CD14-positive monocyte (primary cell): ENCODE data around the gene ENKD1. TPM values are rescaled to one million over a fixed set of nuclear protein-coding genes. Genes with fewer than 3 reads are reported as not detected.

ENCODE experiments used
- DNase-seq, 3 donors: peaks; one replicate each; pipeline ENCODE4 v3.0.0-alpha.2; 2011 to 2022
- H2AFZ ChIP-seq: 2 replicates; pipeline ENCODE4 v1.6.0; 2012; ENCODE audit warnings: mild to moderate bottlenecking, low read depth, low read length, inconsistent platforms; ENCODE audit not compliant: insufficient read depth, poor library complexity, severe bottlenecking
- H3K27ac ChIP-seq, 2 donors: 1 replicate in 1 of 2; 2 replicates in 1 of 2; pipeline ENCODE4 v1.5.1; 2012 to 2013; ENCODE audit warnings: low read length in 2 of 2, control low read depth in 1 of 2, inconsistent platforms in 1 of 2, low read depth in 1 of 2, mild to moderate bottlenecking in 1 of 2
- H3K27me3 ChIP-seq, 2 donors: one replicate each; pipeline versions ENCODE4 v1.6.0 to v1.6.1; 2011 to 2013; ENCODE audit warnings: low read length in 2 of 2; ENCODE audit not compliant: control insufficient read depth in 2 of 2, insufficient read depth in 2 of 2
- H3K36me3 ChIP-seq, 2 donors: replicated peaks in 1 of 2; 1 replicate in 1 of 2; 2 replicates in 1 of 2; pipeline versions ENCODE4 v1.5.1 to v1.6.1; 2012 to 2013; ENCODE audit warnings: low read length in 2 of 2, control low read depth in 1 of 2, inconsistent platforms in 1 of 2, mild to moderate bottlenecking in 1 of 2; ENCODE audit not compliant: insufficient read depth in 2 of 2, control insufficient read depth in 1 of 2
- H3K4me1 ChIP-seq, 2 donors: 1 replicate in 1 of 2; 2 replicates in 1 of 2; pipeline versions ENCODE4 v1.5.1 to v1.6.1; 2012 to 2013; ENCODE audit warnings: low read length in 2 of 2, control low read depth in 1 of 2, inconsistent platforms in 1 of 2, mild to moderate bottlenecking in 1 of 2, moderate library complexity in 1 of 2; ENCODE audit not compliant: insufficient read depth in 2 of 2, control insufficient read depth in 1 of 2
- H3K4me2 ChIP-seq: replicated peaks from 2 replicates; pipeline ENCODE3; 2012; ENCODE audit warnings: low read length, moderate library complexity, mild to moderate bottlenecking; ENCODE audit not compliant: poor library complexity, severe bottlenecking; ENCODE audit errors: extremely low read depth
- H3K4me3 ChIP-seq, 3 experiments: fragments of 200-600 bp in 1 of 3; sonication (generic) in 1 of 3; replicated peaks in 1 of 3; 1 replicate in 2 of 3; 2 replicates in 1 of 3; pipeline ENCODE4 v1.5.1; 2011 to 2013; ENCODE audit warnings: low read length in 3 of 3, mild to moderate bottlenecking in 3 of 3, control low read depth in 2 of 3, low read depth in 2 of 3, inconsistent platforms in 1 of 3, moderate library complexity in 1 of 3
- H3K79me2 ChIP-seq: 2 replicates; pipeline ENCODE4 v1.6.0; 2012; ENCODE audit warnings: mild to moderate bottlenecking, control low read depth, inconsistent platforms, low read length, moderate library complexity; ENCODE audit not compliant: insufficient read depth
- H3K9ac ChIP-seq: 2 replicates; pipeline ENCODE4 v1.6.0; 2017; ENCODE audit warnings: low read length, mild to moderate bottlenecking; ENCODE audit not compliant: insufficient read depth, poor library complexity, severe bottlenecking
- H3K9me3 ChIP-seq, 2 donors: replicated peaks in 1 of 2; 1 replicate in 1 of 2; 2 replicates in 1 of 2; pipeline versions ENCODE4 v1.5.1 to v1.6.1; 2012 to 2013; ENCODE audit warnings: low read length in 2 of 2, control low read depth in 1 of 2; ENCODE audit not compliant: control insufficient read depth in 1 of 2, insufficient read depth in 1 of 2
- H4K20me1 ChIP-seq: 2 replicates; pipeline ENCODE4 v1.6.0; 2012; ENCODE audit warnings: mild to moderate bottlenecking, low read length, control low read depth, moderate library complexity; ENCODE audit not compliant: insufficient read depth
- H3K27ac Mint-ChIP-seq, 7 donors: one replicate each; pipeline ENCODE4 v1.8.0; 2020; ENCODE audit warnings: mild to moderate bottlenecking in 7 of 7, mixed read lengths in 7 of 7, moderate library complexity in 6 of 7, inconsistent platforms in 2 of 7
- H3K27me3 Mint-ChIP-seq, 3 donors: one replicate each; pipeline ENCODE4 v1.8.0; 2021 to 2022; ENCODE audit warnings: low read depth in 3 of 3, mild to moderate bottlenecking in 3 of 3, mixed read lengths in 3 of 3, moderate library complexity in 3 of 3, inconsistent platforms in 1 of 3
- H3K36me3 Mint-ChIP-seq, 2 donors: one replicate each; pipeline ENCODE4 v1.8.0; 2020; ENCODE audit warnings: mixed read lengths in 2 of 2, inconsistent platforms in 1 of 2, mild to moderate bottlenecking in 1 of 2
- H3K4me1 Mint-ChIP-seq: one replicate; pipeline ENCODE4 v1.8.0; 2020; ENCODE audit warnings: mild to moderate bottlenecking, mixed read lengths
- H3K4me3 Mint-ChIP-seq, 2 donors: one replicate each; pipeline ENCODE4 v1.8.0; 2020; ENCODE audit warnings: mild to moderate bottlenecking in 2 of 2, mixed read lengths in 2 of 2, moderate library complexity in 1 of 2
- H3K9me3 Mint-ChIP-seq, 7 donors: one replicate each; pipeline ENCODE4 v1.8.0; 2020 to 2022; ENCODE audit warnings: mixed read lengths in 7 of 7, mild to moderate bottlenecking in 6 of 7, moderate library complexity in 6 of 7, inconsistent platforms in 2 of 7
- CTCF ChIP-seq: fragments of 200-600 bp; IDR thresholded peaks from one replicate; pipeline ENCODE4 v1.8.0; 2022; ENCODE audit warnings: antibody characterized with exemption, mild to moderate bottlenecking
- WGBS: methylation state at CpG from one replicate; pipeline ENCODE4 v1.1.5; 2013; ENCODE audit warnings: missing lambda C conversion rate; ENCODE audit not compliant: insufficient coverage; 5-methylcytosine and 5-hydroxymethylcytosine counted together
- intact Hi-C, 2 donors: fragments of 100-400 bp; cut with micrococcal nuclease; formaldehyde crosslinking; loops; one replicate each; pipeline versions ENCODE4 v1.15.0 to v1.15.1; 2023
- polyA plus RNA-seq, 3 donors: library from polyadenylated mRNA; depleted of rRNA in 1 of 3; unstranded in 2 of 3; stranded (reverse) in 1 of 3; fragments of 300-500 nt in 2 of 3; fragments of >200 nt in 1 of 3; fragmentation: Illumina TruSeq in 2 of 3; gene quantifications; 1 replicate in 2 of 3; 2 replicates in 1 of 3; pipeline ENCODE4 v1.2.3, GENCODE V29; 2012 to 2021

ENKD1 gene
- polyA plus RNA-seq, 3 donors = 0.92 to 6.2 (median 3.2) TPM

- DNase-seq = peak in 1 of 3 donors; percentile 3
- intact Hi-C loops = loop anchor here (2.0 to 10.0 kb wide), 6 partner anchors 99 to 423 kb away; partner anchors contain the start of genes CENPT (in 1 of the 2), CTCF (in 1 of the 2), NFATC3 (in 1 of the 2) and NUTF2 (in 1 of the 2)
- Histone ChIP-seq H3K36me3 (peaks cover 0 to 2% of the 10 kb centered on the region in 2 donors), H3K79me2 (peaks cover 8% of the 10 kb centered on the region), H3K4me1 (peaks cover 29 to 44% of the 10 kb centered on the region in 2 donors), H4K20me1 (no peaks in the 10 kb centered on the region), H3K4me2 (no peak overlapping the region), H3K27me3 (peaks cover 0 to 5% of the 10 kb centered on the region in 2 donors), H3K4me3 (no peak overlapping the region), H3K9ac (no peak overlapping the region), H3K27ac (no peak overlapping the region), H2AFZ (no peak overlapping the region), H3K9me3 (no peaks in the 10 kb centered on the region)
- Mint-ChIP-seq H3K27me3 (peaks cover 8 to 10% (median 8%) of the 10 kb centered on the region in 3 donors), H3K36me3 (peaks cover 14 to 19% of the 10 kb centered on the region in 2 donors), H3K9me3 (no peaks in the 10 kb centered on the region), H3K4me3 (peak overlapping the region in 1 of 2 donors; percentile 92), H3K4me1 (peaks cover 26% of the 10 kb centered on the region), H3K27ac (peak overlapping the region in 1 of 7 donors; percentile 33)
- TF ChIP-seq CTCF = no peak
- WGBS = 95% methylated on average over 34 of the region's 34 CpGs
Measured at GRCh38 chr16:67661886-67662652, 4.5 kb downstream of the ENKD1 start.

GRCh38 chr16:67661101-67661761 is 5.3 kb downstream of the ENKD1 start:
- no peaks in the 10 kb centered on the region for H3K9me3 Mint-ChIP-seq
- Histone ChIP-seq H3K4me3 (peak overlapping the region; percentile 29 to 92 (median 39)), H3K27ac (peak overlapping the region in 1 of 2 donors; percentile 1), H3K4me1 (peaks cover 26 to 36% of the 10 kb centered on the region in 2 donors), H3K4me2 (peak overlapping the region; percentile 98), H3K36me3 (peaks cover 0 to 4% of the 10 kb centered on the region in 2 donors), H2AFZ (peak overlapping the region; percentile 84), H3K9ac (no peak overlapping the region), H3K27me3 (peaks cover 0 to 5% of the 10 kb centered on the region in 2 donors), H3K79me2 (peaks cover 8% of the 10 kb centered on the region), H4K20me1 (no peaks in the 10 kb centered on the region), H3K9me3 (no peaks in the 10 kb centered on the region)
- intact Hi-C loops = loop anchor here (2.0 to 10.0 kb wide), 6 partner anchors 98 to 424 kb away; partner anchors contain the start of genes CENPT (in 1 of the 2), CTCF (in 1 of the 2), NFATC3 (in 1 of the 2) and NUTF2 (in 1 of the 2)
- DNase-seq = peak in 1 of 3 donors; percentile 26
- H3K27me3 Mint-ChIP-seq = peaks cover 8 to 11% (median 10%) of the 10 kb centered on the region in 3 donors
- WGBS = 1% methylated on average over 24 of the region's 39 CpGs
- H3K36me3 Mint-ChIP-seq = peaks cover 14 to 23% of the 10 kb centered on the region in 2 donors
- H3K4me3 Mint-ChIP-seq = peak overlapping the region; percentile 86 to 92
- no peak for TF ChIP-seq CTCF
- H3K4me1 Mint-ChIP-seq = peaks cover 26% of the 10 kb centered on the region
- peak overlapping the region; percentile 75 to 96 (median 90) for H3K27ac Mint-ChIP-seq
